ENCODE data around the gene COG5.

GRCh38 chr7:107327986-107328569 lies 235.6 kb downstream of the COG5 start:
- TF ChIP-seq CTCF (IDR thresholded peaks at IDR 0.05): no peak
- TF ChIP-seq POLR2A (IDR thresholded peaks at IDR 0.05): no peak
- TF ChIP-seq POLR2AphosphoS5 (IDR thresholded peaks at IDR 0.05): no peak

Measured in breast epithelium (tissue), 3 donors.